KBM-7 (cell line): ENCODE measurements around the gene LONRF2.
"Not testable (repeated sequence)": the region's sequence is repeated elsewhere in the genome, so short reads cannot be mapped to it uniquely, and the experiment has no call there.

Experiments
- DNase-seq: peaks from one replicate; pipeline ENCODE4 v3.0.0-alpha.2; 2015
- in situ Hi-C: fragments of 300-500 bp; cut with MboI; formaldehyde crosslinking; loops from 2 replicates; pipeline ENCODE4 v1.14.3; 2020; ENCODE audit warnings: low sequenced_read_pairs, low pct_unique_long_range_greater_than_20kb, mixed read lengths

The LONRF2 gene

DNA sequence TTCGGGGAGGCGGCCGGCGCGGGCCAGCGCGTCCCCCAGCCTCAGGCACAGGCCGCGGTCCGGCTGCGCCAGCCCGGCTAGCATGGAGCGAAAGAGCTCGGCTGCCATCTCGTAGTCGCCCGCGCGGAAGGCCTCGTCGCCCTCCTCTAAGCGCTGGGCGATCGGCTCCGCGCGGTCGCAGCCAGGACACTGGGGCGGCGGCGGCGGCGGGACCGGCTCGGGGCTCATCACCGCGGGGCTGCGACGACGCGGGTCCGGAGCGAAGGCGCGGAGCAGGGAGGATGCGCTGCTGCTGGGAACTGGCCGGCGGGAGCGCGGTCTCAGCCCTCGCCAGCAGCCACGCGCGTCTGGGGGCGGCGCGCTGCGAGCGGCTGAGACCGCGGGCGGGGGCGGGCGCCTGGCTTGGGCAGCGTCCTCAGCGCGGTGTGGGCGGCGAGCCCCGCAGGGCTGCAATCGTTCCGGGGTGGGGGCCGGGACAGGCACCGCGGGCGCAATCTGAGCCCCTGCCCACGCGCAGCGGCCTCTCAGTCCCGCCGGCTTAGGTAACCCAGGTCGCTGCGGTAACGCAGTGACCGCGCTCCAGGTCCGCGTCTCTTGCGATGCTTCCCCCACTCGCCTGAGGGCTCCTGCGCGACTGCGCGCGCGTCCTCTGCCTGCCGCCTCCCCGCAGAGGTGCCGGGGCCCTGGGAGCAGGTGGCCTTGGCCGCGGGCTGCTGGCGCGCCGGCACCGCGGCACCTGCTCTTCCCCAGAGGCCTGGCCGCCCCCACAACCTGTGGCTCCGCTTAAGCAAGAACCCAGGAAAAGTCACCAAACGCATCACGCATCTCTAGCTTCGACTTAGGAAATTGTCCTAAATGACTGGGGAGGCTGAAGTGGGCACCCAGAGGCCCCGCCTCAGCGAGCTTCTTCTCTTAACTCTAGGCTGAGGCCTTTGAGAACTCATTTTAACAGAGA is at the start of gene LONRF2:
LONRF2 (minus strand) TSS at position 636 of the 955 bp plus-strand sequence; CDS start at position 228, 408 bp downstream.
- in situ Hi-C loops: no loop called here
- DNase-seq: no peak

DNA sequence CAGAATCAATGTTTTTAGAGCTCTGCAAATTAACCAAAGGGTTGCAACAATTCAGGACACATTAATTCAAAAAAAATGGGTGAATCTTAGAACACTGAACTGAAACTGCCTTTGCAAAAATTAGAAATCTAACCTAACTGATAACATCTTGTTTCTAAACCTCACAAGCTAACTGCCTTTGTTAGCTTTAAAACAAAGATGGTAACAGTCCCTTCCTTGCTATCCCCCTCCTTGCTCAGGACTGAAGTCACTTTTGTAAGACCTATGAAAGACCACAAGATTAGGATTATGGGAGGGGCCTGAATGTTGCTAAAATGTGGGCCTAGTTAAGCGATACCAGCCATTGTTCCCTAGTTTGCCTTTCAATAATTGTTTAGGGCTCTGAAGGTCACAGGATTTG is 44.9 kb upstream of the LONRF2 start:
- no peak for DNase-seq
- in situ Hi-C loops: no loop called here

DNA sequence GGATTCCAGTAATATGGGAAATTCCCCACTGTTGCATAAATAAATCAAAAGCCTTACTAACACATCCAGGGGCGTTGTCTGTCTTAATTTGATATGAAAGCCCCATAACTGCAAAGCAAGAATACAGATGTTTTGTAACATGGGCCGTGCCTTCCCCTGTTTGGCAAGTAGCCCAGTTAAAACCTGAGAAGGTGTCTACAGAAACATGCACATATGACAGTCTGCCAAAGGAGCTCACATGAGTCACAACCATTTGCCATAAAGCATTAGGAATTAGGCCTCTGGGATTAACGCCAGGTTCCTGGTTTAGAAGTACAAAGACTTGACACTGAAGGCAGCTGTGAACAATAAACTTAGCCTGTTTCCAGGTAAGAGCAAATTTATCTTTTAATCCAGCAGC is 43.1 kb upstream of the LONRF2 start:
- in situ Hi-C loops: no loop called here
- DNase-seq: no peak

DNA sequence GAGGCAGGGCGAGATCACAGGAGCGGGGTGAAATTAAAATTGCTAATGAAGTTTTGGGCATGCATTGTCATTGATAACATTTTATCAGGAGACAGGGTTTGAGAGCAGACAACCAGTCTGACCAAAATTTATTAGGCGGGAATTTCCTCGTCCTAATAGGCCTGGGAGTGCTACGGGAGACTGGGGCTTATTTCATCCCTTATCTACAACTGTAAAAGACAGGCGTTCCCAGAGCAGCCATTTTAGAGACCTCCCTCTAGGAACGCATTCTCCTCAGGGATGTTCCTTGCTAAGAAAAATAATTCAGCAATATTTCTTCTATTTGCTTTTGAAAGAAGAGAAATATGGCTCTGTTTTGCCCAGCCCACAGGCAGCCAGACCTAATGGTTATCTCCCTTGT is 40.0 kb upstream of the LONRF2 start:
- DNase-seq, in situ Hi-C loops: not testable (repeated sequence)

DNA sequence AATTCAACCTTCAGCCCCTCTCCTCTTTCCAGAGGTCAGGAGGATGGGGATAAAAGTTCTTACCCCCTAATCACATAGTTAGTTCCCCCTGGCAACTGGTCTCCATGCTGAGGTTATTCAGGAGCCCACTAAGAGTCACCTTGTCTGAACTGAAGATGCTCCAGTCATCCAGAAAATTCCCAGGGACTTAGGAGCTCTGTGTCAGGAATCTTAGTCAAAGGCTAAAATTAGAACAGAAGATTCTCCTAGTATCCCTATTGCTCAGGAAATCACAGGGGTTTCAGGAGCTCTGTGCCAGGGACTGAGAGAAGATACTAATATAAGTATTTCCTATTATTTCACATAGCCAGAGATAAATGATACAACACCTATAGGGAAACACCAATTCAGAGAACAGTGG is 37.3 kb upstream of the LONRF2 start:
- no peak for DNase-seq
- in situ Hi-C loops: no loop called here

DNA sequence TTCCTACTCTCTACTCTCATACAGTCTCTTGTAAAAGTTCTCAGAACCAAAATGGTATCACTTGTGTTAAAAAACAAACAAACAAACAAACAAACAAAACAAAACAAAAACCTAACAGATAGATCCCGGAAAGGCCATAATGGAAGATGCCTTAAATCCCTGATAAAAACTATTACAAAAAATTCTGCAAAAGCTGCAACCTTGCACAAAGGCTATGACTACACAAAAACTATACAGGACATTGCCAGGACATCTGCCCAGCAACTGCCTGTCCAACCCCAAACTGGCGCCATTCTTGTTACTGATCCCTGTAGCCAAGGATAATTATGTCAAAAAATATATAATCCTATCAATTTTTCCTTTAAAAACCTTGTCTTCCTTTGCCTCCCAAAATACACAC is 36.3 kb upstream of the LONRF2 start:
- no peak for DNase-seq
- in situ Hi-C loops: no loop called here

DNA sequence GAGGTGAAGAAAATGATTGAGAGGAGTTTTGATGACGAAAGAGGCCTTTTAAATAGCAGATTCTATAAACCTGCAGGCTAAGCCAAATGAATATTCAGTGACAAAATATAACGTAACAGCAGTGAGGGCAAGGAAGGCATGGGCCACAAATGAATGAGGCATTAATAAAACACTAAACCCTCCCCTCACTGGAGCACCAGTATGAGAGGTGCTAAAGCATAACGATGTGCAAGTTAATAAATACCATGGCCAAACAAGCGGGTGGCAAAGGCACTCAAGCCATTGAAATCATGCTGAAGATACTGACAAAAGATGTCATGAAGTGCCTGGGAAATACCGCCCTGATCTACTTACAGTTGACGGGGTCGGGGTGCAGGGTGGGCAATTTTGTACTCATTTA is 30.2 kb upstream of the LONRF2 start:
- in situ Hi-C loops: no loop called here
- DNase-seq: no peak

DNA sequence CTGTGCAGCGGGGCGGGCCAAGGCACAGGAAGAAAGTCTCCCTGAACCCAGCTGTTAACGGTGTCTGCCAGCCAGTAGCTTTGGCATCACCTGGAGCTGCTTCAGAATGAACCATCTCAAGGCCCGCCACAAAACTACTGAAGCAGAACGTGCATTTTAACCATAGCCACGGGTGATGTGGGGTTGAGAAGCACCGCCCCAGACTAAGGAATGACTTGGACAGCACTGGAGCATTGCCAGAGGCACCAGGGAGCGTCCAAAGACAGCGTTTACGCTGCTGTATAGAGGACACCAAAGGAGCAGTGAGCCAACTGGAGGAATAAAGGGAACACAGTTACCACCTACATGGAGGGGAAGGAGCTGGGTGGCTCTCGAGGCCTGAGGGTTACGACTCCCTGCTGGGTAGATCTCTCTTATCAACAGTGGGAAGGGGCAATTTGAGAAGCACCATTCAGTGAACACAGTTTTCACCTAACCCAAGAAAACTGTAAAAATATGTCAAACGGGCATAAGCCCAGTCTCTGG is 28.4 kb upstream of the LONRF2 start:
- no peak for DNase-seq
- in situ Hi-C loops: no loop called here

DNA sequence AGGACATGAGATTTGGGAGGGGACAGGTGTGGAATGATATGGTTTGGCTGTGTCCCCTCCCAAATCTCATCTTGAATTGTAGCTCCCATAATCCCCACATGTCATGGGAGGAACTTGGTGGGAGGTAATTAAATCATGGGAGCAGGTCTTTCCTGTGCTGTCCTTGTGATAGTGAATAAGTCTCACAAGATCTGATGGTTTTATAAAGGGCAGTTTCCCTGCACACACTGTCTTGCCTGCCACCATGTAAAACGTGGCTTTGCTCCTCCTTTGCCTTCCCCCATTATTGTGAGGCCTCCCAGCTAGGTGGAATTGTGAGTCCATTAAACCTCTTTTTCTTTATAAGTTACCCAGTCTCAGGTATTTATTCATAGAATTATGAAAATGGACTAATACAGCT is 22.8 kb upstream of the LONRF2 start:
- DNase-seq, in situ Hi-C loops: not testable (repeated sequence)

DNA sequence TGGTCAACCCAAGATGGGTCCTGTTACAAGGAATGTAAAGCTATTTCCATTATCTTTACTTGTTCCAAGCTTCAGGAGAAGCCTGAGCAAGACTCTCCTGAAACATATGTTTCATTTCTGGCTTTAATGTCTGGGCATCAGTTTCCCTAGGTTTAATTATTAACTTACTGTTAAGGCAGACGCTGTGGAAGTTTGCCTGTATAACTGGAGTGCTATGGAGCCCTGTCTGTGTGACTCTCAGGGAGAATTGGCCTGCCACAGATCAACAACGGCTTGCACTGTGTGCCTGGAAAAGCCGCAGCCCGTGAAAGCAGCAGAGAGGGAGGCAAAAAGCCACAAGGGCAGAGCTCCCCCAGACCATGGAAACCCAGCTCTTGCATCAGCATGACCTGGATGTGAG is 22.1 kb upstream of the LONRF2 start:
- in situ Hi-C loops: no loop called here
- no peak for DNase-seq

DNA sequence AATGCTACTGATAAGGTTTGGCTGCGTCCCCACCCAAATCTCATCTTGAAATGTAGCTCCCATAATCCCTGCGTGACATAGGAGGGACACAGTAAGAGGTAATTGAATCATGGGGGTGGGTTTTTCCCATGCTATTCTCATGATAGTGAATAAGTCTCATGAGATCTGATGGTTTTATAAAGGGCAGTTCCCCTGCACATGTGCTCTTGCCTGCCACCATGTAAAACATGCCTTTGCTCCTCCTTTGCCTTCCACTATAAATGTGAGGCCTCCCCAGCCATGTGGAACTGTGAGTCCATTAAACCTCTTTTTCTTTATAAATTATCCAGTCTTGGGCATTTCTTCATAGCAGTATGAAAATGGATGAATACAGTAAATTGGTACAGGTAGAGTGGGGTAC is 20.2 kb upstream of the LONRF2 start:
- DNase-seq, in situ Hi-C loops: not testable (repeated sequence)

DNA sequence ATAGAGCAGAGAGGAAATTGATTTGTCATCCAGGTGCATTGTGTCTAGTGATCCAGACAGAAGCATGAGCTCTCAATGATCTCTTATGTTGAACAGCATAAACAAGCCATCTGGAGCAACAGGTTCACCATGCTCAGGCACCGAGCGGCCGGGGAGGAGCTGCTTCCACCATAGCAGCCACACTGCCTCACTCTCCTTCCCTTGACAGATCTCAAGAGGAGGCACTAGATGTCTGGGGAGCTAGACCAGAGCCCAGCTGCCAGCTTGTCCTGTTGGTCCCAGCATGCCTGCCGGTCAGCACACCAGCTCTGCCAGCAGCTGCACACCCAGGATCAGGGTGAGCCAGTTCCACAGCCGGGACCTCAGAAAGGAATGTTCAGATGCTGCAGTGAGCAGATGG is 17.5 kb upstream of the LONRF2 start:
- in situ Hi-C loops: no loop called here

DNA sequence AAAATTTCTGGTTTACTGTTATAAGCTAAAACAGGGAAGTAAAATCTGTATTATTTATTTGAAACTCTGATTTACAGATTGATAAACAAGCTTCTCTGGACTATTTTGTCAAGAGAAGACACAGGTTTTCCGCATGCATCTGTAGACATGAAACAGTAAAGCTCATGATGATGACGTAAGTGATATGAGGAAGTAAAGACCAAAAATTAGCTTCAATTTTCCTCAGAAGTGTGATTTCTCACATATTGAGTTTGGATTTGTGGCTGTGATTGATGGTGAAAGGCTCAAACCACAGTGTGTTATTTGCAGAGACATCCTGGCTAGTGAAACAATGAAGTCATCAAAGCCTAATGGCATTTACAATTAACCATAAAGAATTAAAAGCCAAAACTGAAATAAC is 12.6 kb upstream of the LONRF2 start:
- in situ Hi-C loops: no loop called here

More for the DNA sequence above, 17.5 kb upstream of the LONRF2 start:
- DNase-seq: no peak

DNA sequence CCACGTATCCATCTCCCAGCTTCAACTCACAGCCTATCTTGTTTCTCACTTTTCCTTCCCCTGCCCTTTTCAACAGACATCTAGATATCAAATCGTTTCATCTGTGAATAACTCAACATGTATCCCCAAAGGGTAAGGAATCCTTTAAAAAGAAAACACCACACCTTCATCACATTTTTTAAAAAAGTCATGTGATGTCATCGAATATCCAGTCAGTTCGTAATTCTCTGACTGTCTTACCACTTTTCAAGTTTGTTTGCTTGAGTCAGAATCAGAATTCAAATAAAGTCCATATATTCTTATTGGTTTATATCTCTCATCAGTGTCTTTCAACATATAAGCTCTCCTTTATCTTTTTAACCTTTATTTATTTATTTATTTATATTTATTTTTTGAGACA is 5.4 kb upstream of the LONRF2 start:
- in situ Hi-C loops: no loop called here

More for the DNA sequence above, 12.6 kb upstream of the LONRF2 start:
- DNase-seq: no peak

DNA sequence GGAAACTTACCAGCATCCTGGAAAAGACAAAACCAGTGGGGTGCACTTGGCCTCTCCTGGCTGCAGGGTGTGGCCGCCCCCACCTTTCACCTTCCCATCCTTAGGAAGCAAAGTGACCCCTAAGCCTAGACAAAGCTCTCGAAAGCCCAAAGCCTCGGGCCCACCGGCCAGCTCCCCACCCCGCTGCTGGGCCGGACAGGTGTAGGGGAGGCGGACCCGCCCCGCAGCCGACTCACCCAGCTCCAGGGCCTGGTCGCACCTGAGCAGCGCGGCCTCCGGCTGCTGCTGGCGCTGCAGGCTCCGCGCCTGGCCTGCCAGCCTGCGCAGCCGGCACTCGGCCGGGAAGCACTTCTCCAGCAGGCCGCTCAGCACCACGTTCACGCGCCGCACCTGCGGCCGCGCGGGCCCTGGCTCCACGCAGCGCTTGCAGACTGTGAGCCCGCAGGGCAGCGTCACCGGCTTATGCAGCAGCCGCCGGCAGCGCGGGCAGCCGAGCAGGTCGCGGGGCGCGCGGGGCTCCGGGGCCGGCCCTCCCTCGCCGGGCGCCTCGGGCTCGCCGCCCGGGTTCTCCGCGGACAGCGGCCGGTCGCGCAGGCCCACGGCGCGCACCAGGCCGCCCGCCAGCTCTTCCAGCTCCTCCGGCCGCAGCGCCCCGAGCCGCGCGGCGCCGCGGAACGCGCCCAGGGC is 979 bp downstream of the LONRF2 start:
- in situ Hi-C loops: no loop called here
- no peak for DNase-seq

More for the DNA sequence above, 5.4 kb upstream of the LONRF2 start:
- DNase-seq: no peak

DNA sequence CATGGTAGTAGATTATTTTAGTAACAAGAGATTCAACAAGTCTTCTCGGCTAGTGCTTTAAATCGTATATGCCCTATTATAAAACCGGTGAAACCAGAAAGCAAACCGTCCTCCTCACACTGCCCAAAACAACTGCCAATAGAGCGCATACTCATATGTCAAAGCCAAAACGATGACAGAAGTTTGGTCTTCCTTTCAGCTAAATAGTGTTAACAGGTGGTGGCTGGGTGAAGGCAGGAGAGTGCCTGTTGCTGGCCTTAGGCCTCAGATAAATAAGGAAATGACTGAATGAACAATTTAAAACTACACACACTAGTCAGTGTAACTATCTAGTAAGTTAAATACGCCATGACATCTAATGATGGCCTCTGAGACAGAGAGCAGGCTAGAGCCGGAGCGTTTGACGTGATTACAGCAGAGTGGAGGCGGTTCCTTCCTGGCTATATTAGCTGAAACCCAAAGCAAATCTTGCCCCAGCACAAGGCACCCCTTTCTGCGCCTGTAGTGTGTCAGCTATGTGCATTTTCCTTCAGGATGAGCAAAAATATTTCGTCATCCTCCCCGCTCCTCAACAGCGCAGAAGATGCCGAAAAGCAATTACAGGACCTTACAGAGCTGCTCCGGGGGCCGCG is 1.6 kb downstream of the LONRF2 start:
- DNase-seq: no peak
- in situ Hi-C loops: no loop called here

DNA sequence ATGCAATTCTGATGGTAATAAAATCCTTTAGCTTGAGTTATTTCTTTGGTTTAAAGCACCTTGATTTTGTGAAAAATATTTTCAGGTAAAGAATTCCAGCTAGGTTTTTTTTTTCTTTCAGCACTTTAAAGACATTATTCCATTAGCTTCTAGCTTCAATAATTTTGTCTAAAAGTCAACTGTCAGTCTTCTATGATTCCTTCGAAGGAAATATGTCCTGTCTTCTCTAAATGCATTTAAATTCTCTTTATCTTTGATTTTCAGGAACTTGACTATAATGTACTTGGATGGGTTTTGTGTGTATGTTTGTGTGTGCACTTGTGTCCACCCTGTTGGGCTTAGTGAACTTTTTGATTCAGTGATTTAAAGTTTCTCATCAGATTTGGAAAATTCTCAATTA is 4.7 kb downstream of the LONRF2 start:
- in situ Hi-C loops: no loop called here
- DNase-seq: no peak

DNA sequence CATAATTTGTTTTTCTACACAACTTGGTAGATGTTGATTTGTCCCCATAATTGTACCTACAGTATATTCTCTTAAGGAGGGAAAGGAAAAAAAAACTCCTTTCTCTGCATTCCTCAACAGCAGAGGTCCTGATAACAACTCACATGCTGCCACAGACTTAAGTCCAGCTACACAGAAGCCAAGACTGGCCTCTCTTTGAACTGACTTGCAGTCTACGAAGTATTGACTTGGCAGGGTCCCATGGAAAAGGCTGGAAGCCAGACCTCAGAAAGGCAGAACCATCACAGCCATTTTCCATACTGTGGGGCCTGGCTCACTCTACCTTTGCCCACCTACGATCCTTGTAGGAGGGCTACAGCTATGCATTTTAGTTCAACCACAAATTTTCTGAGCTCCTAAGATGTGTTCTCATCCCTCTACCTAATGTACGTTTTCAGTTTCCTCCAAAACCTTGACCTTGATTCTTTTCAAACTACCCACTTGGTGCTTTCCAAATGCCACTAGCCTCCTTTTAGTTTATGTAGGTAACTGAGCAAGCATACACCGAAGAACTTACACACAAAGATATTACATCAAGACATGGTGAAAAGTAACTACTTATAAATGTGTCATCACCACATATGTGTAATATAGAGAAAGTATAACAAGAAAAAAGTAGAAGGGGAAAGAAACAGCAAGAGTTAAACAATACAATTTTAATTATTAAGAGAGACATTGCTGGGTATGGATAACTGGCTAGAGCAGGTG is 12.2 kb downstream of the LONRF2 start:
- DNase-seq: no peak
- in situ Hi-C loops: no loop called here

DNA sequence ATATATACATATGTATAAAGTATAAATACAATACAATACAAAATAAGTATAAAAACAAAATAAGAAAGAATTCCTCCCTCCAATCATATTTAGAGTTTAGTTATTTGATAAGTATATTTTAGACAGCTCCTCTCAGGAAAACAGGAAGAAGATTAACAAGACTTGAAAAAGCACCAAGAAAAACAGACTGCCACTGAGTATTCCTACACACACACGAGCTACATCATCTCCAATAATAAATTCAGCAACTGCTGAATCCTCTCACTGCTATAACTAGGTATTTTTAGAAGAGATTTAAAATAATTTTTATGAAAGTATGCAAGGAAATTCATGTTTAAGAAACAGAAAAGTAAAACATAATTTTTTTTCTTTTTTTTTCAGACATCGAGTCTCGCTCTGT is 13.0 kb downstream of the LONRF2 start:
- in situ Hi-C loops: no loop called here
- no peak for DNase-seq
